Upper lobe of right lung (tissue), 1 donor: Measurements from ENCODE around the gene TPH2. TPM values are rescaled to one million over a fixed set of nuclear protein-coding genes. Genes with fewer than 3 reads are reported as not detected.

Source experiments
- ATAC-seq: fragments of 200-7000 bp; cut with Tn5 transposase; one replicate; pipeline ENCODE4 v1.9.1; 2020; ENCODE audit warnings: mild to moderate bottlenecking, moderate library complexity
- DNase-seq: peaks from one replicate; pipeline ENCODE4 v3.0.0-alpha.2; 2020
- H3K27ac ChIP-seq: fragments of 200-600 bp; one replicate; pipeline ENCODE4 v1.8.0; 2022
- H3K27me3 ChIP-seq: fragments of 200-600 bp; one replicate; pipeline ENCODE4 v1.8.0; 2022; ENCODE audit warnings: mild to moderate bottlenecking
- H3K36me3 ChIP-seq: fragments of 200-600 bp; one replicate; pipeline ENCODE4 v1.8.0; 2022
- H3K4me1 ChIP-seq: fragments of 200-600 bp; one replicate; pipeline ENCODE4 v1.8.0; 2022
- H3K4me3 ChIP-seq: fragments of 200-600 bp; one replicate; pipeline ENCODE4 v1.8.0; 2022; ENCODE audit warnings: mild to moderate bottlenecking
- H3K9me3 ChIP-seq: fragments of 200-600 bp; one replicate; pipeline ENCODE4 v1.8.0; 2022
- CTCF ChIP-seq: fragments of 200-600 bp; IDR thresholded peaks from one replicate; pipeline ENCODE4 v1.8.0; 2022; ENCODE audit warnings: antibody characterized with exemption
- intact Hi-C: fragments of 100-400 bp; cut with DNase I; formaldehyde crosslinking; loops from one replicate; pipeline ENCODE4 v1.11.0; 2022
- total RNA-seq: library from RNA; stranded (reverse); fragmentation: NEBNext Ultra II Directional; extraction: Animal tissue kit (Norgen Biotek cat#: 25700); gene quantifications from one replicate; pipeline ENCODE4 v1.2.1, GENCODE V29; 2021
- donor health status: DM: no; HTN: yes; CAD: no; lungs with severe emphysema.

TPH2 gene
- total RNA-seq, 1 donor from 2014 or later: not detected

GRCh38 chr12:71958993-71959578 is 20.4 kb downstream of the TPH2 start:
- H3K27ac ChIP-seq: peak overlapping the region; percentile 44
- intact Hi-C loops: no loop called here
- no peak for TF ChIP-seq CTCF
- no peaks in the 10 kb centered on the region for H3K9me3 ChIP-seq
- ATAC-seq: no peak
- no peak overlapping the region for H3K4me3 ChIP-seq
- no peak for DNase-seq
- H3K36me3 ChIP-seq: no peaks in the 10 kb centered on the region
- no peaks in the 10 kb centered on the region for H3K4me1 ChIP-seq
- H3K27me3 ChIP-seq: no peaks in the 10 kb centered on the region

- intact Hi-C loops: no loop called here
Observed at GRCh38 chr12:71967211-71967610, 28.6 kb downstream of the TPH2 start.

GRCh38 chr12:71969330-71969729 is 30.7 kb downstream of the TPH2 start:
- DNase-seq (no peak), ATAC-seq (no peak)
- Histone ChIP-seq H3K9me3 (no peaks in the 10 kb centered on the region), H3K27me3 (no peaks in the 10 kb centered on the region), H3K27ac (no peak overlapping the region), H3K4me3 (no peak overlapping the region), H3K4me1 (no peaks in the 10 kb centered on the region), H3K36me3 (no peaks in the 10 kb centered on the region)
- no peak for TF ChIP-seq CTCF
- intact Hi-C loops: no loop called here

More at GRCh38 chr12:71967211-71967610, 28.6 kb downstream of the TPH2 start:
- H3K9me3 ChIP-seq: no peaks in the 10 kb centered on the region
- DNase-seq (no peak), ATAC-seq (no peak)
- no peak for TF ChIP-seq CTCF
- no peaks in the 10 kb centered on the region for H3K4me1 ChIP-seq
- no peaks in the 10 kb centered on the region for H3K36me3 ChIP-seq
- no peaks in the 10 kb centered on the region for H3K27me3 ChIP-seq
- H3K27ac ChIP-seq: no peak overlapping the region
- H3K4me3 ChIP-seq: no peak overlapping the region

- Histone ChIP-seq H3K36me3 (no peaks in the 10 kb centered on the region), H3K4me1 (no peaks in the 10 kb centered on the region), H3K27ac (no peak overlapping the region), H3K27me3 (no peaks in the 10 kb centered on the region), H3K9me3 (no peaks in the 10 kb centered on the region), H3K4me3 (no peak overlapping the region)
- no peak for DNase-seq
- TF ChIP-seq CTCF: no peak
- ATAC-seq: no peak
- intact Hi-C loops: no loop called here
Observed at GRCh38 chr12:71970031-71970430, 31.4 kb downstream of the TPH2 start.

- DNase-seq (no peak), ATAC-seq (no peak)
- Histone ChIP-seq H3K27ac (no peak overlapping the region), H3K4me3 (no peak overlapping the region), H3K36me3 (no peaks in the 10 kb centered on the region), H3K4me1 (no peaks in the 10 kb centered on the region), H3K27me3 (no peaks in the 10 kb centered on the region), H3K9me3 (no peaks in the 10 kb centered on the region)
- intact Hi-C loops: no loop called here
- no peak for TF ChIP-seq CTCF
Observed at GRCh38 chr12:71972441-71973074, 33.9 kb downstream of the TPH2 start.

GRCh38 chr12:71973687-71974086 is 35.0 kb downstream of the TPH2 start:
- Histone ChIP-seq H3K9me3 (no peaks in the 10 kb centered on the region), H3K27me3 (no peaks in the 10 kb centered on the region), H3K27ac (no peak overlapping the region), H3K4me3 (no peak overlapping the region), H3K4me1 (no peaks in the 10 kb centered on the region), H3K36me3 (no peaks in the 10 kb centered on the region)
- intact Hi-C loops: no loop called here
- ATAC-seq (no peak), DNase-seq (no peak)
- no peak for TF ChIP-seq CTCF
